H1 (cell line): ENCODE results near the gene SLC25A52. TPM values are rescaled to one million over a fixed set of nuclear protein-coding genes. Genes with fewer than 3 reads are reported as not detected.

Experiments
- CTCF ChIA-PET: fragments of 300-600 bp; sonication (Branson Sonifier 250); formaldehyde crosslinking; loops from one replicate; lab custom pipeline; 2021; ENCODE audit not compliant: partially characterized antibody; lab: Charles Lee
- POLR2A ChIA-PET: fragments of 300-600 bp; sonication (Branson Sonifier 250); formaldehyde crosslinking; loops from one replicate; lab custom pipeline; 2021; ENCODE audit warnings: inconsistent platforms; ENCODE audit not compliant: partially characterized antibody; lab: Charles Lee
- DNase-seq, 2 experiments: peaks; one replicate each; pipeline versions ENCODE4 v3.0.0 to v3.0.0-alpha.2; 2010 to 2022; ENCODE audit warnings: low spot score in 2 of 2, low read depth in 1 of 2, mixed read lengths in 1 of 2
- FAIRE-seq: peaks from 2 replicates; lab custom pipeline; 2011; peaks lifted over from hg19 to GRCh38; lab: Jason Lieb, UNC
- H2AFZ ChIP-seq: 2 replicates; pipeline ENCODE4 v1.8.1; 2012; ENCODE audit warnings: low read length, inconsistent platforms
- H2AK5ac ChIP-seq: 2 replicates; pipeline ENCODE4 v1.6.1; 2013; ENCODE audit warnings: low read depth, low read length
- H2BK120ac ChIP-seq: replicated peaks from 2 replicates; pipeline ENCODE3; 2013; ENCODE audit warnings: low read depth, low read length, inconsistent platforms
- H2BK12ac ChIP-seq: 2 replicates; pipeline ENCODE4 v1.6.1; 2013; ENCODE audit warnings: low read depth, low read length
- H2BK15ac ChIP-seq: 2 replicates; pipeline ENCODE4 v1.6.1; 2013; ENCODE audit warnings: low read length
- H2BK20ac ChIP-seq: 2 replicates; pipeline ENCODE4 v1.6.1; 2013; ENCODE audit warnings: low read length
- H2BK5ac ChIP-seq: 2 replicates; pipeline ENCODE4 v1.6.1; 2013; ENCODE audit warnings: low read depth, low read length
- H3K14ac ChIP-seq: 2 replicates; pipeline ENCODE4 v1.6.1; 2013; ENCODE audit warnings: inconsistent platforms; ENCODE audit not compliant: insufficient read length
- H3K18ac ChIP-seq: 2 replicates; pipeline ENCODE4 v1.6.1; 2013; ENCODE audit warnings: low read length; ENCODE audit errors: extremely low read depth
- H3K23ac ChIP-seq: 2 replicates; pipeline ENCODE4 v1.6.1; 2013; ENCODE audit warnings: inconsistent platforms; ENCODE audit not compliant: insufficient read length
- H3K23me2 ChIP-seq: 2 replicates; pipeline ENCODE4 v1.6.1; 2013; ENCODE audit warnings: low read depth, low read length
- H3K27ac ChIP-seq: 2 replicates; pipeline ENCODE4 v1.6.1; 2011; ENCODE audit warnings: low read depth, low read length, inconsistent platforms
- H3K27me3 ChIP-seq, 4 experiments: replicated peaks in 1 of 4; 1 replicate in 1 of 4; 2 replicates in 3 of 4; pipeline versions ENCODE4 v1.6.1 to v1.8.1; 2011 to 2013; ENCODE audit warnings: low read length in 3 of 4, mild to moderate bottlenecking in 3 of 4, inconsistent platforms in 2 of 4, mixed read lengths in 2 of 4, moderate library complexity in 1 of 4; ENCODE audit not compliant: control insufficient read depth in 3 of 4, insufficient read depth in 3 of 4; ENCODE audit errors: extremely low read depth in 1 of 4
- H3K36me3 ChIP-seq, 4 experiments: 2 replicates each; pipeline versions ENCODE4 v1.6.1 to v1.8.1; 2011 to 2013; ENCODE audit warnings: mild to moderate bottlenecking in 4 of 4, low read length in 3 of 4, moderate library complexity in 2 of 4, control low read depth in 1 of 4, inconsistent platforms in 1 of 4; ENCODE audit not compliant: insufficient read depth in 4 of 4, control insufficient read depth in 2 of 4
- H3K4ac ChIP-seq: replicated peaks from 2 replicates; pipeline ENCODE3; 2013; ENCODE audit warnings: low read length, low read depth, mixed read lengths, inconsistent platforms; ENCODE audit not compliant: insufficient read length
- H3K4me1 ChIP-seq, 4 experiments: replicated peaks in 1 of 4; 1 replicate in 1 of 4; 2 replicates in 3 of 4; pipeline versions ENCODE4 v1.6.1 to v1.8.1; 2011 to 2013; ENCODE audit warnings: low read length in 3 of 4, inconsistent platforms in 2 of 4, mixed read lengths in 1 of 4; ENCODE audit not compliant: insufficient read depth in 4 of 4, control insufficient read depth in 3 of 4
- H3K4me2 ChIP-seq, 2 experiments: 2 replicates each; pipeline versions ENCODE4 v1.6.1 to v1.8.1; 2011 to 2013; ENCODE audit warnings: low read depth in 2 of 2, low read length in 2 of 2, control low read depth in 1 of 2, inconsistent platforms in 1 of 2, mild to moderate bottlenecking in 1 of 2; ENCODE audit not compliant: insufficient read depth in 1 of 2
- H3K4me3 ChIP-seq, 4 experiments: fragments of 200-600, 300-600 bp in 1 of 4; sonication (generic), shearing (Covaris generic), sonication (Bioruptor Twin) in 1 of 4; 2 replicates each; pipeline versions ENCODE4 v1.5.1 to v1.8.1; 2011 to 2016; ENCODE audit warnings: low read length in 4 of 4, low read depth in 3 of 4, control low read depth in 2 of 4, inconsistent platforms in 2 of 4, mild to moderate bottlenecking in 2 of 4, mixed read lengths in 1 of 4, moderate library complexity in 1 of 4; ENCODE audit not compliant: insufficient read depth in 2 of 4; ENCODE audit errors: extremely low read depth in 1 of 4
- H3K56ac ChIP-seq: replicated peaks from 2 replicates; pipeline ENCODE3; 2013; ENCODE audit warnings: low read depth, mild to moderate bottlenecking, mixed read lengths, low read length, inconsistent platforms; ENCODE audit not compliant: insufficient read length
- H3K79me1 ChIP-seq: 2 replicates; pipeline ENCODE4 v1.6.1; 2013; ENCODE audit warnings: low read depth, low read length, control low read depth
- H3K79me2 ChIP-seq, 2 experiments: 2 replicates each; pipeline versions ENCODE4 v1.6.1 to v1.8.1; 2012 to 2013; ENCODE audit warnings: low read length in 2 of 2, mild to moderate bottlenecking in 2 of 2, inconsistent platforms in 1 of 2; ENCODE audit not compliant: insufficient read depth in 2 of 2, control insufficient read depth in 1 of 2
- H3K9ac ChIP-seq, 4 experiments: replicated peaks in 1 of 4; 1 replicate in 1 of 4; 2 replicates in 3 of 4; pipeline versions ENCODE4 v1.6.1 to v1.8.1; 2011 to 2013; ENCODE audit warnings: low read depth in 3 of 4, low read length in 3 of 4, control low read depth in 2 of 4, mild to moderate bottlenecking in 2 of 4, moderate library complexity in 2 of 4, inconsistent platforms in 1 of 4; ENCODE audit errors: extremely low read depth in 1 of 4
- H3K9me3 ChIP-seq, 2 experiments: 2 replicates each; pipeline versions ENCODE4 v1.6.1 to v1.8.1; 2012 to 2013; ENCODE audit warnings: mild to moderate bottlenecking in 2 of 2, moderate library complexity in 2 of 2, control low read depth in 1 of 2, inconsistent platforms in 1 of 2, low read depth in 1 of 2, low read length in 1 of 2, mixed read lengths in 1 of 2; ENCODE audit not compliant: insufficient read depth in 2 of 2
- H4K20me1 ChIP-seq, 2 experiments: replicated peaks in 1 of 2; 2 replicates each; pipeline versions ENCODE3 to v1.8.1; 2011 to 2013; ENCODE audit warnings: inconsistent platforms in 2 of 2, low read length in 2 of 2, mild to moderate bottlenecking in 1 of 2; ENCODE audit not compliant: insufficient read depth in 2 of 2, control insufficient read depth in 1 of 2
- H4K5ac ChIP-seq: 2 replicates; pipeline ENCODE4 v1.6.1; 2013; ENCODE audit warnings: low read length, low read depth, mixed read lengths, inconsistent platforms; ENCODE audit not compliant: insufficient read length
- H4K8ac ChIP-seq: 2 replicates; pipeline ENCODE4 v1.8.0; 2013; ENCODE audit warnings: mild to moderate bottlenecking, moderate library complexity, low read length, inconsistent platforms; ENCODE audit not compliant: insufficient read depth; ENCODE audit errors: extremely low read depth
- H4K91ac ChIP-seq: replicated peaks from 2 replicates; pipeline ENCODE3; 2013; ENCODE audit warnings: low read length, mixed read lengths, inconsistent platforms; ENCODE audit not compliant: insufficient read length
- ATF2 ChIP-seq: IDR thresholded peaks from 2 replicates; pipeline ENCODE4 v1.6.1; 2012; ENCODE audit warnings: low read length, inconsistent platforms
- CHD2 ChIP-seq: IDR thresholded peaks from 2 replicates; pipeline ENCODE4 v1.6.1; 2012; ENCODE audit warnings: low read length, improper control_type of control experiment
- KDM5A ChIP-seq: fragments of 200-600 bp; IDR thresholded peaks from 2 replicates; pipeline ENCODE4 v1.7.1; 2012; ENCODE audit warnings: mild to moderate bottlenecking, low read length, inconsistent platforms, mixed read lengths
- SP1 ChIP-seq: IDR thresholded peaks from 2 replicates; pipeline ENCODE4 v1.6.1; 2011; ENCODE audit warnings: low read depth, low read length
- polyA plus RNA-seq, 7 experiments: library from polyadenylated mRNA; depleted of rRNA in 3 of 7; stranded (reverse) in 5 of 7; unstranded in 2 of 7; fragments of >200 nt in 5 of 7; fragments of 200-250 nt in 2 of 7; gene quantifications; 1 replicate in 5 of 7; 2 replicates in 1 of 7; 4 replicates in 1 of 7; pipeline versions ENCODE4 v1.2.1 to v1.2.3, GENCODE V29; 2011 to 2013; ENCODE audit warnings: missing spikeins in 2 of 7, mixed read lengths in 2 of 7
- total RNA-seq: library from RNA; stranded (reverse); fragmentation: NEBNext Ultra II Directional; extraction: Animal tissue kit (Norgen Biotek cat#: 25700); gene quantifications from 2 replicates; pipeline ENCODE4 v1.2.1, GENCODE V29; 2021
- TF ChIP-seq, protein P1 (sequence below): IDR thresholded peaks from 2 replicates; pipeline ENCODE4 v1.6.1; 2011; ENCODE audit warnings: low read depth, mild to moderate bottlenecking, low read length; ENCODE audit not compliant: insufficient read depth
- TF ChIP-seq, protein P2 (sequence below): IDR thresholded peaks from 2 replicates; pipeline ENCODE4 v1.6.1; 2011; ENCODE audit warnings: low read length, improper control_type of control experiment

The SLC25A52 gene
- total and polyA plus RNA-seq, 2 of the 8 experiments (the other 6 are each of a cell fraction or from before 2014, with no cell fraction given), result not detected

- DNase-seq (no peak), FAIRE-seq (no peak)
- Histone ChIP-seq H2BK15ac (no peak overlapping the region), H4K91ac (no peak overlapping the region), H3K27me3 (no peaks in the 10 kb centered on the region), H4K5ac (no peak overlapping the region), H3K79me1 (no peaks in the 10 kb centered on the region), H3K79me2 (no peaks in the 10 kb centered on the region; a peak in 1 of 4 replicates), H3K4ac (no peak overlapping the region), H3K23me2 (no peaks in the 10 kb centered on the region), H3K9me3 (peaks cover 0 to 8% of the 10 kb centered on the region in 2 experiments; a peak in 2 of 4 replicates), H2BK12ac (no peak overlapping the region), H3K9ac (no peak overlapping the region), H3K23ac (no peak overlapping the region), H3K4me2 (no peak overlapping the region), H3K4me3 (no peak overlapping the region), H2BK20ac (no peak overlapping the region), H3K4me1 (no peaks in the 10 kb centered on the region), H2BK120ac (no peak overlapping the region), H4K8ac (no peak overlapping the region), H2AFZ (no peak overlapping the region), H3K36me3 (no peaks in the 10 kb centered on the region), H3K56ac (no peak overlapping the region), H2AK5ac (no peak overlapping the region), H3K14ac (no peak overlapping the region), H2BK5ac (no peak overlapping the region), H3K27ac (no peak overlapping the region), H4K20me1 (no peaks in the 10 kb centered on the region), H3K18ac (no peak overlapping the region)
- CTCF ChIA-PET, result no interaction called here
- POLR2A ChIA-PET, result no interaction called here
- TF ChIP-seq, protein P1, sequence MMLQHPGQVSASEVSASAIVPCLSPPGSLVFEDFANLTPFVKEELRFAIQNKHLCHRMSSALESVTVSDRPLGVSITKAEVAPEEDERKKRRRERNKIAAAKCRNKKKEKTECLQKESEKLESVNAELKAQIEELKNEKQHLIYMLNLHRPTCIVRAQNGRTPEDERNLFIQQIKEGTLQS, result no peak
- TF ChIP-seq CHD2 (no peak), KDM5A (peak; percentile 40; the same call in 1 of the 2 replicates), SP1 (no peak), ATF2 (no peak)
- TF ChIP-seq, protein P2, sequence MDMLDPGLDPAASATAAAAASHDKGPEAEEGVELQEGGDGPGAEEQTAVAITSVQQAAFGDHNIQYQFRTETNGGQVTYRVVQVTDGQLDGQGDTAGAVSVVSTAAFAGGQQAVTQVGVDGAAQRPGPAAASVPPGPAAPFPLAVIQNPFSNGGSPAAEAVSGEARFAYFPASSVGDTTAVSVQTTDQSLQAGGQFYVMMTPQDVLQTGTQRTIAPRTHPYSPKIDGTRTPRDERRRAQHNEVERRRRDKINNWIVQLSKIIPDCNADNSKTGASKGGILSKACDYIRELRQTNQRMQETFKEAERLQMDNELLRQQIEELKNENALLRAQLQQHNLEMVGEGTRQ, result no peak
These were observed 17.8 kb upstream of the SLC25A52 start for GRCh38 chr18:31778391-31778950.
